SKM-1 (cell line): ENCODE measurements around the gene CYFIP1.

Source experiments
- DNase-seq: peaks from one replicate; lab custom pipeline; 2025; ENCODE audit not compliant: unreplicated experiment; lab: John Stamatoyannopoulos, UW

The CYFIP1 gene

DNA sequence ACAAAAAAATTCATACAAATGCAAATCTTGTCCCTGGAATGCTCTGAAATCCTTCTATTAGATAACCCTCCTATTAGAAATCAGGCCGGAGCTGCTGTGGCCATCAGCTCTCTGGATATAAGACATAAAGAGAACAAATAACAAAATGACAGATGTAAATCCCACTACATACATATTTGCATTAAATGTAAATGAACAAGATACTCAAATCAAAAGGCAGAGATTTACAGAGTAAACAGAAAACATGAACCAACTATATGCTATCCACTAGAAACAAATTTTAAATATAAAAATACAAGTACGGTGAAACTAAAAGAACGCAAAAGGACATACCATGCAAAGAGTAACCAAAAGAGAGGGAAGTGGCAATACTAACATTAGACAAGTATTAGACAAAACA is 10.7 kb downstream of the CYFIP1 start:
- no peak for DNase-seq

DNA sequence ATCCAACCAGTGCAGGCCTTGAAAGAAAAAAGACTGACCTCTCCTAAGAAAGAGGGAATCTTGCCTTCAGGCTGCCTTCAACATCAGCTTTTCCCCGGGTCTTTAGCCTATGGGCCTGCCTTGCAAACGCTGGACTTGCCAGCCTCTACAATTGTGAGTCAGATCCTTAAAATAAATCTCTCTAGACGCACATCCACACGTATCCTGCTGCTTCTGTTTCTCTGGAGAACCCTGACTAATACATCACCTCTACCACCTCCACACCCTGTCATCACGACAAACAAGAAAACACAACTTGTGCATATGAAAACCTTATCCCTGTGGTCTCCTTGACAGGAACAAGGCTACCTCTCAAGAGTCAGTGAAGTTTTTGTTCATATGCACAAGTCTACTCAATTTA is 11.8 kb downstream of the CYFIP1 start:
- DNase-seq: no peak

DNA sequence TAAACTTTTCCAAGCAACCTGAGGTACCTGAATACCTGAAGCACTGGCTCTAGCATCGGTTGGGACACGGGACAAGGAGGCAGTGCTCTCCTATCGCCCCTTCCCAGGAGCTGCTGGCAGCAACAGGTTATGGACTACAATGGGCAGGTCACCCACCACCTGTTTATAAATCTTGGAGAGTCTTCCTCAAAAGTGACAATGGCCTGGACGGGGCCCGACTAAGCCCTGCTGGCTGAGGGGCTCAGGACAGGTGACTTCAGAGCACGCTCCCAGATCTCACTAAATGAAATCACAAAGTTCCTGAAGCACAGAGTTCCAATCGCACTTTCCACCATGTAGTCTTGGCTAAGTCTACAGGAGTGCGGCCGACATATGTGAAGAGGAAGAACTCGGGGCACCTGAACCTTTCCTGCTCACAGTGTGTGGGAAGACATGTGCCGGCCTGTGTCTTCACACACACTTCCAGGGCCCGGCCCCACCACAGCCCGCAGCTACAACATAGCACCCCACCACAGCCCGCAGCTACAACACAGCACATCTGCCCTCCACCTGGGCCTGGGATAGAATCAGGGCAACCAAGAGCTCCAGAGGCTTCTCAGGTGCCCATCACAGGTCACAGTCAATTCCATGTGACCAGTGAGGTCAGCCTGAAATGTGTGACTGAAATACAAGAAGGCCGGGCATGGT is 12.9 kb downstream of the CYFIP1 start:
- DNase-seq: no peak

DNA sequence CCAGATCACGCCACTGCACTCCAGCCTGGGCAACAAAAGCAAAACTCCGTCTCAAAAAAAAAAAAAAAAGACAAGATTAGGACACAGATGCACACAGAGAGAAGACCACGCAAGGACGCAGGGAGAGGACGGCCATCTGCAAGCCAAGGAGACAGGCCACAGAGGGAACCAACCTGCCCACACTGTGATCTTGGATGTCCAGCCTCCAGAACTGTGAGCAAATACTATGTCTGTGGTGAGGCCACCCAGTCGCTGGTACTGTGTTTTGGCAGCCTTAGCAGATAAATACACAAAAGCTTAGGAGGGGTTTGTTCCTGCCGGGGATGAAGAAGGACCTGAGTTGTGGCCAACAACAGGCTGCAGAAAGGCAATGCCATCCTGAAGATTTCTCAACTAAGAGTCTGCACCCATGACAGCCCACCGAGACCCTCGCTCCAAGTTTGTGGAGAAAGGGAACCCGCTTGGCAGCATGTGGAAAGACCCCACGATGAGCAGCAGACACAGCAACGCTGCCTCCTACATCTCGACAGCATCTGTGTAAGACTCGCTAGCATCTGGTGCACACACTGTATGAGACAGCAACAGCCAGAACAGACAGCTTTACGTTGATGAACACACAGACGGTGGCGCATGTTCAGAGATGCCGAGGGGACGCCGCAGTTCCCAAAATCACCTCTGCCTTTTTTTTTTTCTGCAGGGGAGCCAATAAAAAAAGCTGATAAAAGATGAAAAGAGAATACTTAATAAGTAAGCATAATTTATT is 13.7 kb downstream of the CYFIP1 start:
- no peak for DNase-seq

DNA sequence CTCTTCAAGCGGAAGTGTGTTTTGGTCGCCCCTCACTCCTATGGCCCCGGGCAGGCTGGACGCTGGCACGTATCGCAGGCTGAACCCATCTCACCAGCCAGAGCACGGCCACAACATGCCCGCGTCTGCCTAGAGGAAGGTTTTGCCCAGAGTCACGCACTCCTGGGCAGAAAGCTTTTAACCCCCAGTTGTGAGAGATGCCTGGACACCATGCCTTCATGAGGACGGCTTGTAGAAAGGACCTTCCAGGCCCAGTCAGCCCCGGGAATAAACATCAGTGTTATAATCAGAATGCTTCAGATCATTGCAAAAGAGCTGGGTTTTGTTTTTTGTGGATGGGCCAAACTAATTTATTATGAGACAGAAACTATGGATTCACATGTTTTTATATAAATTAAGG is 16.5 kb downstream of the CYFIP1 start:
- no peak for DNase-seq

DNA sequence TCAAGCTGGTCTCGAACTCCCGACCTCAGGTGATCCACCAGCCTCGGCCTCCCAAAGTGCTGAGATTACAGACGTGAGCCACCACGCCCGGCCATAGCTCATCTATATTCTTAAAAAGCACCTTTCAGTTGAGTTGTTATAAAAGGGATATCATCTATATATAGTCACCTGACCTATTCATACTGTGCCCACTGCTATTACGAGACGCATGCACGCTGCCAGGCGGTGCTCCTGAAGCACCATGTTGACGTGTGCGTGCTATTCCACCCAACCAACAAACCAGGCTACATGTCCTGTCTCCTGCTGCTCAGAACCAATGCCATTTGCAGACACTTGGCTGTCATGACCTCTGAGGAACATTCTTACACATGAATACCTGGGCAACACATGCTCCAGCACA is 17.6 kb downstream of the CYFIP1 start:
- DNase-seq: no peak

DNA sequence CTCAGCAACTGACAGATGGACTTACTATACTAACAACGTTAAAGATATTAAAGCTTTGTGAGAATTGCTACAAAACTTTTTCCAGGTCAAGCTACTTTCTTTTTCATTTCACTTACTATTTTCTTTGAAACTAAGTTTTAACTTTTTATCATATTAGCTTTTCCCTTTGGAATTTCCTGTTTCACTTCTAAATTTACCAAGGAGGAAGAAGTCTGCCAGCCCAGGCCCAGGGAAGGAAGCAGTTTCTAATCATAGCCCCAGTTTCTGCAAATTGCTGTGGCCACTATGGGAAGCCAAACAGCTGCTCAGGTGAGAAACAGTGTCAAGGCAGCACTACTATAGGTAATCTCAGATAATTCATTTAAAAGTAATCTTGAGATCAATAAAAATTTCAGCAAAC is 18.4 kb downstream of the CYFIP1 start:
- DNase-seq: no peak

DNA sequence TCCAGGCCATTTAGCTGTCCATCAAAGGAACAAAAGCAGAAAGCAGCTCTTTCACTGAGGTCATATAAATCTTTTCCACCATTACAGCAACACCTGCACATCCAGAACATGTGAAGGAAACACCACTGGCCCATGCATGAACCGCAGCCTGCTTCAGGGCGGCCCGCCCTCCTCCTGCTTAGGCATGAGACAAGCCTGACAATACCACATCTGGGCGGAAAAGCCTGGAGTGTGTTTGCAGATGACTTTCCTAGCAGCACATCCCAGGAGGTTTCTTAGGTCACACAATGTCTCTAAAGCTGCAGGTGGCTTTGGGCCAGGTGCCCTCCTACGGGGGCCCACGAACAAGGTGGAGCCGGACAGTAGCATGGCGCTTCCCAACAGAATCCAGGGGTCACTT is 19.6 kb downstream of the CYFIP1 start:
- DNase-seq: no peak

DNA sequence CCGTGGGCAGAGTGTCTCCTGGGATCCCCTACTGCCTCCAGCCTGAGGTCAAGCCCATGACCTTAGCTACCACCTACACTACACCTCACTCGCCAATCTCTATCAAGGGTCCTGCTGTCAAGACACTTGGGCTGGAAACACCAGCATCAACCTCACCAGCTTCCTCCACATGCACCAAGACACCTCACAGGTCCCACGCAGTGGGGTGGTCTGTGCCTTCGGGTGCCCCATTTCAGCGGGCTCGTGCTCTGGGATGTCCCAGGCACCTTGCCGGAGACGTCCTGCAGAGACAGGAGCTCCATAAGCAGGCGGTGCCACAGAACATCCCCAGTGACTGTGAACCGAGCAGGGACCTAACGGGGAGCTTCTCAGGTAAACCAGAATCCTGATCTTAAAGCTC is 20.0 kb downstream of the CYFIP1 start:
- DNase-seq: no peak

DNA sequence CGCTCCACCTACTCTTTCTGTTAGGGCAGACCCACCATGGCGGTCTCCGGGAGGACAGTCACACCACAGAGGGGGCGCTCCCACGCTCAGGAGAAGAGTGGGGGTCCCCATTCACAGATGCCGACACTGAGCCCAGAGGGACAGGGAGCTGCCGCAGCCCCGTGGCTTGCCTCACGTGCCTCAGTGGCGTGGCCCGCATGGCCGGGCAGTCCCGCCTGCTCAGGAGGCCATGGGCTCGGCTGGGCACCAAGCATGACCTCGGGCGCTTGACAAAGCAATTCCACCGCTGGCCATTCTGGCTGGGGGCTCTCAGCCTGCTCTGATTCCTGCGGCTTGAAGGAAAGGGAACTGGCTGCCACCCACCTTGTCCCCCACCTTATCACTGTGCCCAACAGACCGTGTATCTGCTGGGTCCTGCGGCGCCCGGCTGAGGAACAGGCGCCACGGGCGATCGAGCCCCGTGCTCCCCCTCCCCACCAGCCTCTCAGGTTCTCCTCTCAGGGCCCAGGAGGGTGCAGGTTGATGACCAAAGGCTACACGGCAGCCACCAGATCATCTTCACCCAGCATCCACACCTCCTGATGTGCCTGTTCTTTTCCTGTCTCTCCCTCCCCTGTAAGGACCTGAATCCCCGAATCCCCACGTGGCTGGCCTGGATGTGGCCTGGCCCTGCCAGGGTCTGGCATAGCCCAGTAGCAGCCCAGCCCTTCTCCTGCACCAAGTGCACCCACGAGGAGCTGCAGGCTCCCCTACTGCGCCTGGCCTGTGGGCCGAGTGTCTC is 20.7 kb downstream of the CYFIP1 start:
- no peak for DNase-seq

DNA sequence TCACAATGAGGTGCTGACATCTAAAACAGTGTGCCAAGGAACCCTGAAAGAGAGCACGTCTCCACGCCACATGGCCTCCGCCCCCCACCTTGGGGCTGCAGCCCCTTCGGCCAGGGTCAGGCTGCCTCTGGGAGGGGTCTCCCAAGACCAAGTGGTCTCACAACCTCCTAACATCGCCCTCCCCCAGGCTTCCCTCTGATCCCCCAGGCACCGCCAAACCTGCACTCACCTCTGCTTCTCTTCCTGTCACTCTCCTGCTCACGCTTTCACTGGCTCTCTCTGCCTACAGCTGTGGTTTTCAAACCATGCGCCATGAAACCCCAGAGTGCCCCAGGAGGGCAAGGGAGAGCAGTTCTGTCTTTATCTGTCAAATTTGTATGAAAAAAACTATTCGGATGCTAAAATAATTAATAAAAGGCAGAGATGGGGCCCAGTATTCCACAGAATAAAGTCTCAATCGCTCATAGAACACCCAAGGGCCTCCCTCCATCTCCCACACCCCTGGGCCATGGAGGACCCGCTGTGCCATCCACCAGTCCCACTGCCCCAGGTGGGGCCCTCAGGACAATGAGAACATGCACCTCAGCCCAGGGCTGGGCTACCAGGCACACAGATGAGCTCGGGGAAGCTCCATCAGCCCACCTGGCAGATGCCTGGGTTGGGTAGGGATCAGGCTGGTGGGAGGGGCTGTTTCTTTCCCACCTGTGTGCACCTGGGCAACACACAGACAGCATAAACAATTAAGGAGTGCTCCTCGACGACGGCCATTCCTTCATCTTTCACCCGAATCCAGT is 21.5 kb downstream of the CYFIP1 start:
- DNase-seq: no peak

DNA sequence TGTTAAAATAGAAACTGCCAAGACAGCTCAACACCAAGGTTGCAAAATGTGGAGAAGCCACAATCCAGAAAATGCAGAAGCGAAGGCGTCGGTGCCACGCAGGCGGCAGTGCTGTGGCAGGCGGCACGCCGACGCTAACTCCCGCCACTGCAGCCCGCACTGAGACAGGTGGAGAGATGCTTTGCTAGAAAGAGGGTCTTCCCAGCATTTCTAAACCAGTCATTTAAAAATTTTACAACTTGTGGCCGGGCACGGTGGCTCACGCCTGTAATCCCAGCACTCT is 23.2 kb downstream of the CYFIP1 start:
- peak; percentile 72 for DNase-seq

DNA sequence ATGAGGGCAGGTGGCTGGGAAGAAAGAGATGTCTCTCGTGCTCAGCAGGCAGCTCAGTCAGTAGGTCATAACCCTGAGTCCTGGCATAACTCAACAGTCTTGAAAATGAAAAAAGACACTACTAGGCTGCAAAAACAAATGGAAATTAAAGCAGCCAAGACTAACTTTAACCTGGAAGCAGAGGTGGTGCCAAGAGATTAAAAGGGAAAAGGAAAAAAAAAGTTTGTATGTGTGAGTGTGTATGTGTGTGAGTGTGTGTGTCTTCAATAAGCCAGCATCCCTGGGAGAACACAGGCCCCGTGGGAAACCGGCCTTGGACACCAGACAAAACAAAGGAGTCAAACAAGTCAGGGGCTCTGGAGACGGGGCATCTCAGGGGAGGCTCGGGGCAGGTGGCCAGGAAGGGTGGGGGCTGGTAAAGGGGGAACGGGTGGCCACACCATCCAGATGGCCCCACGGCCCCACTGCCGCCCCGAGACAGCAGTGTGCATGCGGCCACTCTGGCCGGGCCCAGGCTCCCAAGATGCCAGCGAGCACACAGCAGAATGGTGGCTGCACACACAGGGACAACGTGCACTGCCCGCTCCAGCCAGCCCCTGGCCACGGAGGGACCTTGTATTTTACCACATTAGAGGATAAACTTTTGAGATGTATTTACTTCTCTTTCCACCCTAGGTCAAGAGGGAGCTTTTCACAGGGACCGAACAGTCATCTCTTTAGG is 23.8 kb downstream of the CYFIP1 start:
- DNase-seq: no peak

DNA sequence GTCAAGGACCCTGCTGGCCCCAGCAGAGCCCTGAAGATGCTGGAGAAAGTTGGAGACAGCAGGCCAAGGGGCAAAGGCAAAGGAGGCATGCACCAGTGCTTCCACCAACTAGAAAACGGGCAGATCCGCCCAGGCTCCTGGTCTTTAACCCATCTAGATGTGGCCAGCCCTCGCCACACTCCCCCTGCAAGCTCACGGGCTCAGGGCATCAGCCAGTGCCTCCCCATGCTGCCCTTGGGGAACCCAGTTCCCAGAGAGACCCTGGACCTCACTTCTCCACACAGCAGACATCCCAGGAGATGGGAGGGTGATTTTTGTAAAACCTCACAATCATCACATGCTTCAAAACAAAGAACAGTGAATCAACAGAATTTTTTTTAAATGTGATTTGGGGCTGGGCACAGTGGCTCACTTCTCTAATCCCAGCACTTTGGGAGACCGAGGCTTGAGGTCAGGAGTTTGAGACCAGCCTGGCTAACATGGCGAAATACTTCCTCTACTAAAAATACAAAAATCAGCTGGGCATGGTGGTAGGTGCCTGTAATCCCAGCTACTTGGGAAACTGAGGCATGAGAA is 24.5 kb downstream of the CYFIP1 start:
- no peak for DNase-seq

DNA sequence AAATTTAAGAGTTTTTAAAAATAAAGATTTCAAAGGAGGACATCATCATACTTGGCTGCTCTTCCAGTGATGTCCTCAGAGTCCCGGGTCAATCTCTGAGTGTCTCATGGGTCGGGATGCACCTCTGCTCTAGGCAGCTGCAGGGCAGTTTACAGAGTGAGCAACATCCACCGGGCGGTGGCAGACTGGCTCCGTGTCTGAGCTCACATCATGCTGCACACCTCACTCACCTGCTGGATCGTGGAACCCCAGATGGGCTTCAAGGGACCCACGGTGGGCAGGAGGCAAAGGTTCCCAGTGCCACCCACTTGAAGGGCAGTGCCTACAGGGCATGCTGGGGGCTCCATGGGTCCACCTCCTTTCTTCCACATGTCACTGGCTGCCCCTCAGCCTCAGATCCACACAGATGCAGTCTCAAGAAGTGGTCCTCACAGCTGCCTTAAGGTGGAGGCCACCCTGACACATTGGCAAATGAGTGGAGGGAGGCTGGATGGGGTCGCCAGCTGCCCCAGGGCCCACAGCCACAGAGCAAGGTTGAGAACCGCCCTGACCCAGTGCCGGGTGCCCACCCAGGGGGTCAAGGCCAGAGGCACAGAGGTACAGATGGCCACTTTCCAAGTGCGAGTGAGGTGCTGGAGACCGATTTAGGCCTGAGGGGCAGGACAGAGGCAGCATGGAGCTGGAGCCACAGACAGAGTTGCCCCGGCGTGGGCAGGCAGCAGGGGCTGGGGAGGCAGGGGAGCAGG is 25.2 kb downstream of the CYFIP1 start:
- DNase-seq: no peak

DNA sequence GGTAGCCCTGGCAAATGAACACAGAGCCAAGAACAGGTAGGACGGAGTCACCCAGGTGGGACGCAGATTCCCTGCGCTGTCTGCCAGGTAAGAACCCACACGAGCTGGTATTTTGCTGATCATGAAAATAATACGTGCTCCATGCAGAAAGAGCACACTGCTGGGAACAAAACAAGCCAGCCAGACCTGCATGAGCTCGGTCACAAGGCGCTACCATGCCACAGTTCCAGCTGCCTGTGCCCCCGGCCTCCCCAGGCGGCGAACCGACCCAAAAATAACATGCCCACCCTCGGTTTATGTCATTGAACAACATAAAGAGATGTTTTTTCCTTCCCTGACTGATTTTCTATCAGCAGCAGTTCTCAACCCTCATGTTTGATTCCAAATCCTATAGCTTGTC is 25.8 kb downstream of the CYFIP1 start:
- no peak for DNase-seq

DNA sequence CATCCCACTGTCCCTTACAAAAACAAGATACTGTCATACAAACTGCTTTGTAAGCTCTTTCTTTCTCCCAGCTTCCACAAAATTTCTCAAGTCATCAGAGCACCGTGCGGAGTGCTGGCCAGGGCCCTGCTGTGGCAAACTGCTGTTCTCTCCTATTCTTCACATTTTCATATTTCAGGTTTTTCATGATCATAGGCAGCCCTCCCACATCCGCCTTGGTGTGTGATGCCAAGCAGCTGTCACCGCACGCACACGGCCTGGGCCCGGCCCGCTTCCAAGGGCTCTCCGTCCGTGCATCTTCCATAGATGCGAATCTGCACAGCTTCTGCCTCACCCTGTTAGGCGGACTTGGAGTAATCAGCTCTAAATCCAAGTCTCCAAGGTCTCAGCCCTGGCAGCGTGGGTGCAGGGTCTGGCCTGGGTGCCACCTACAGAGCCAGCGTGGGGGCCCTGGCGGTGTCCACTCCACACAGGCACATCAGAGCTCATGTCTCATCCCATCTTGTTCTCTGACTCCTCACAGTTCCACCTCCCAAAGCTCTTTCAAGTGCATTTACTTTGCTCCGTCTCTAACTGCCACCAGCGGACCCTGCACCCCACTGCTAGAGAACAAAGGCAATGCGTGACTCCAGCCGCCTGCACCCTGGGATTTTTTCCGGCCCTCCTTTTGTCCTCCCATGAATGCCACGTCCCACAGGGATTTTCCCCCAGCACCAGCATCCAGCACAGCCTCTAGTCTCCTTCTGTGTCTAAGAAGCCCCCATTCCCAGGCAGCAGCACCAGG is 27.2 kb downstream of the CYFIP1 start:
- no peak for DNase-seq

DNA sequence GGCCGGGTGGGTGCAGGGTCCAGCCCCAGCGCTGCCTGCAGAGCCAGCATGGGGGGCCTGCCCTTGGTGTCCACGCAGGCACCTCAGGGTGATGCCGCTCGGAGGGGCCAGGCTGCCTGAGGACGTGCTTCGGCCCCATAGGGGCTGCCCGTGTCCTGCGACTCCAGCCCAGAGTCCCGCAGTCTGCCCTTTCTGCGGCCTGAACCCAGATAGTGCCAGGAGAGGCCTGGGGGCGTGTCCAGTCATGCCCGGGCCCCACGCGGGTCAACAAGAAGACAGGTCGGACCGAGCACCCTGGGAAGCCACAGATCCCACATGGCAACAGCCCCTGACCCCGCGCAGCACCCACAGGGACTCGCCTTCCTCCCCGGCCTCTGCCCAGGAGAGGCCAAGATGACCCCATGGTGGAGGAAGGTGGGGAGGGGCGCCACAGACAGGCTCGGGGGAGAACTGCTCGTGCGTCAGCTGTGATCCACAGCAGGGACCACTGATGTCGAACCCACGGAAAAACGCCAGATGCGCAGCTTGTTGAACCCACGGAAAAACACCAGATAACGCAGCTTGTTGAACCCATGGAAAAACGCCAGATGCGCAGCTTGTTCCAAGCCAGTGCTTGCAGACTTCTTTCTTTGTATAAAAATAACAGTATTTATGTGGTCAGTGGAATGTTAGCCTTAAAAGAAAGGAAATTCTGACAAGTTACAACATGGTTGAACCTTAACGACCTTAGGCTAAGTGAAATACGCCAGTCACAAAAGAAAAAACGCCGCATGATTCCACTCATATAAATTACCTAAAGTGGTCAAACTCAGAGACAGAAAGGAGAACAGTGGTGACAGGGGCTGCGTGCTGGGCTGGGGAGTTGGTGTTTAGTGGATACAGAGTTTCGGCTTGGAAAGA is 28.5 kb downstream of the CYFIP1 start:
- no peak for DNase-seq
